Embryonic facial prominence (tissue), 1 donor: ENCODE measurements around the gene LENG1.

Experiments used
- DNase-seq: peaks from one replicate; pipeline ENCODE4 v3.0.0-alpha.2; 2016; ENCODE audit errors: extremely low spot score

Gene LENG1

GRCh38 chr19:54109651-54110050, 49.9 kb downstream of the LENG1 start:
- no peak for DNase-seq

- no peak for DNase-seq
Observed at GRCh38 chr19:54108496-54108895, 51.0 kb downstream of the LENG1 start.

GRCh38 chr19:54107876-54108490, 51.5 kb downstream of the LENG1 start:
- DNase-seq: no peak

GRCh38 chr19:54106716-54107115, 52.8 kb downstream of the LENG1 start:
- DNase-seq: no peak

- DNase-seq: no peak
Observed at GRCh38 chr19:54105796-54106195, 53.7 kb downstream of the LENG1 start.
